GM19395 (cell line): ENCODE results near the gene LAIR2.
"Not testable (repeated sequence)": the region's sequence is repeated elsewhere in the genome, so short reads cannot be mapped to it uniquely, and the experiment has no call there.

Source experiments
- ATAC-seq: cut with Tn5 transposase; IDR thresholded peaks from one replicate; pipeline ENCODE4 v1.9.1; 2021; ENCODE audit warnings: mild to moderate bottlenecking, moderate library complexity; ENCODE audit not compliant: unreplicated experiment

The LAIR2 gene

GRCh38 chr19:54492568-54492967, 10.1 kb upstream of the LAIR2 start:
- no peak for ATAC-seq

GRCh38 chr19:54493056-54493455, 9.6 kb upstream of the LAIR2 start:
- ATAC-seq, result not testable (repeated sequence)

GRCh38 chr19:54493967-54494585, 8.6 kb upstream of the LAIR2 start:
- no peak for ATAC-seq

- not testable (repeated sequence) for ATAC-seq
These were observed 7.3 kb upstream of the LAIR2 start for GRCh38 chr19:54495284-54495683.

- not testable (repeated sequence) for ATAC-seq
These were observed 4.7 kb upstream of the LAIR2 start for GRCh38 chr19:54497747-54498450.

GRCh38 chr19:54498451-54498772, 4.2 kb upstream of the LAIR2 start:
- not testable (repeated sequence) for ATAC-seq

GRCh38 chr19:54505542-54505941, 2.9 kb downstream of the LAIR2 start:
- ATAC-seq, result not testable (repeated sequence)

- ATAC-seq, result no peak
These were observed 3.4 kb downstream of the LAIR2 start for GRCh38 chr19:54506079-54506478.

- not testable (repeated sequence) for ATAC-seq
These were observed 4.5 kb downstream of the LAIR2 start for GRCh38 chr19:54507038-54507717.

GRCh38 chr19:54507824-54508223, 5.2 kb downstream of the LAIR2 start:
- ATAC-seq, result no peak

- ATAC-seq, result not testable (repeated sequence)
These were observed 5.9 kb downstream of the LAIR2 start for GRCh38 chr19:54508487-54508886.

- not testable (repeated sequence) for ATAC-seq
These were observed 6.7 kb downstream of the LAIR2 start for GRCh38 chr19:54509200-54509940.

- ATAC-seq, result no peak
These were observed 12.5 kb downstream of the LAIR2 start for GRCh38 chr19:54515156-54515555.

GRCh38 chr19:54517483-54517882, 14.9 kb downstream of the LAIR2 start:
- ATAC-seq, result no peak

- ATAC-seq, result no peak
These were observed 16.2 kb downstream of the LAIR2 start for GRCh38 chr19:54518844-54519243.

GRCh38 chr19:54521022-54521859, 18.6 kb downstream of the LAIR2 start:
- ATAC-seq, result no peak

GRCh38 chr19:54521860-54522513, 19.4 kb downstream of the LAIR2 start:
- ATAC-seq, result no peak

- no peak for ATAC-seq
These were observed 20.8 kb downstream of the LAIR2 start for GRCh38 chr19:54523403-54523802.

GRCh38 chr19:54525636-54526035, 23.0 kb downstream of the LAIR2 start:
- ATAC-seq, result no peak

GRCh38 chr19:54526972-54527371, 24.3 kb downstream of the LAIR2 start:
- no peak for ATAC-seq
